Sigmoid colon (tissue), 7 donors: ENCODE results near the gene UBE2E2. TPM values are rescaled to one million over a fixed set of nuclear protein-coding genes. Genes with fewer than 3 reads are reported as not detected.

ENCODE experiments used
- DNase-seq: peaks from one replicate; pipeline ENCODE4 v3.0.0-alpha.2; 2019
- H3K27ac ChIP-seq, 4 donors: fragments of 200-600 bp; sonication (generic); one replicate each; pipeline ENCODE4 v1.5.1; 2016 to 2019; ENCODE audit warnings: mild to moderate bottlenecking in 1 of 4
- H3K27me3 ChIP-seq, 3 donors: fragments of 200-600 bp; sonication (generic); one replicate each; pipeline ENCODE4 v1.5.1; 2019; ENCODE audit warnings: mild to moderate bottlenecking in 1 of 3
- H3K36me3 ChIP-seq, 4 donors: fragments of 200-600 bp; sonication (generic); one replicate each; pipeline ENCODE4 v1.5.1; 2016 to 2019
- H3K4me1 ChIP-seq, 4 donors: fragments of 200-600 bp; sonication (generic); one replicate each; pipeline ENCODE4 v1.5.1; 2017 to 2019
- H3K4me3 ChIP-seq, 4 donors: fragments of 200-600 bp; sonication (generic); one replicate each; pipeline ENCODE4 v1.5.1; 2017 to 2019; ENCODE audit warnings: mild to moderate bottlenecking in 2 of 4, moderate library complexity in 1 of 4
- H3K9me3 ChIP-seq, 4 donors: fragments of 200-600 bp in 3 of 4; sonication (generic) in 3 of 4; one replicate each; pipeline versions ENCODE4 v1.5.1 to v1.6.1; 2013 to 2019
- CTCF ChIP-seq, 4 experiments: fragments of 450-650 bp in 3 of 4; fragments of 200-600 bp in 1 of 4; IDR thresholded peaks; one replicate each; pipeline ENCODE4 v1.5.1; 2016 to 2019; ENCODE audit warnings: antibody characterized with exemption in 4 of 4, mild to moderate bottlenecking in 3 of 4, moderate library complexity in 2 of 4
- EP300 ChIP-seq, 4 donors: sonication (generic); formaldehyde crosslinking; IDR thresholded peaks; one replicate each; pipeline ENCODE4 v1.6.1; 2017; ENCODE audit warnings: antibody characterized with exemption in 4 of 4
- POLR2A ChIP-seq, 2 donors: fragments of 450-650 bp; IDR thresholded peaks; one replicate each; pipeline ENCODE4 v1.6.1; 2016; ENCODE audit warnings: antibody characterized with exemption in 2 of 2, mild to moderate bottlenecking in 2 of 2, moderate library complexity in 2 of 2
- POLR2AphosphoS5 ChIP-seq, 4 donors: sonication (generic); formaldehyde crosslinking; IDR thresholded peaks; one replicate each; pipeline ENCODE4 v1.6.1; 2017; ENCODE audit warnings: antibody characterized with exemption in 4 of 4
- WGBS, 2 donors: extraction: QIAGEN DNeasy Blood & Tissue Kit; methylation state at CpG; one replicate each; pipeline ENCODE4 v1.1.7; 2013; 5-methylcytosine and 5-hydroxymethylcytosine counted together
- intact Hi-C: fragments of 100-400 bp; cut with DNase I; formaldehyde crosslinking; loops from one replicate; pipeline ENCODE4 v1.15.1; 2023
- polyA plus RNA-seq, 3 donors: library from polyadenylated mRNA; stranded (reverse); fragments of 200-250 nt; gene quantifications; one replicate each; pipeline ENCODE4 v1.2.3, GENCODE V29; 2013
- total RNA-seq, 4 donors: library from RNA; depleted of rRNA; stranded (reverse); fragments of >200 nt; gene quantifications; one replicate each; pipeline ENCODE4 v1.1.0, GENCODE V29; 2016
- donor health status: healthy with polysubstance abuse.
- donor health status: Bipolar disorder and iron deficiency.
- donor health status: healthy.

Gene UBE2E2
- total and polyA plus RNA-seq, 7 donors, result 3.7 to 135 (median 34.6) TPM

- no peaks in the 10 kb centered on the region for H3K36me3 ChIP-seq
- no peaks in the 10 kb centered on the region for H3K27me3 ChIP-seq
- no peaks in the 10 kb centered on the region for H3K9me3 ChIP-seq
- H3K27ac ChIP-seq, result no peak overlapping the region
- DNase-seq, result no peak
- no peak overlapping the region for H3K4me3 ChIP-seq
- 82 to 83% methylated on average over 2 of the region's 2 CpGs for WGBS, 2 donors
- intact Hi-C loops, result no loop called here
- peaks cover 0 to 14% (median 4%) of the 10 kb centered on the region in 4 donors for H3K4me1 ChIP-seq
- TF ChIP-seq POLR2A (IDR thresholded peaks at IDR 0.05), result no peak
- TF ChIP-seq CTCF (IDR thresholded peaks at IDR 0.05), result no peak
- no peak for TF ChIP-seq EP300 (IDR thresholded peaks at IDR 0.05)
- TF ChIP-seq POLR2AphosphoS5 (IDR thresholded peaks at IDR 0.05), result no peak
These were observed 315.3 kb downstream of the UBE2E2 start for GRCh38 chr3:23518441-23518840.

DNA sequence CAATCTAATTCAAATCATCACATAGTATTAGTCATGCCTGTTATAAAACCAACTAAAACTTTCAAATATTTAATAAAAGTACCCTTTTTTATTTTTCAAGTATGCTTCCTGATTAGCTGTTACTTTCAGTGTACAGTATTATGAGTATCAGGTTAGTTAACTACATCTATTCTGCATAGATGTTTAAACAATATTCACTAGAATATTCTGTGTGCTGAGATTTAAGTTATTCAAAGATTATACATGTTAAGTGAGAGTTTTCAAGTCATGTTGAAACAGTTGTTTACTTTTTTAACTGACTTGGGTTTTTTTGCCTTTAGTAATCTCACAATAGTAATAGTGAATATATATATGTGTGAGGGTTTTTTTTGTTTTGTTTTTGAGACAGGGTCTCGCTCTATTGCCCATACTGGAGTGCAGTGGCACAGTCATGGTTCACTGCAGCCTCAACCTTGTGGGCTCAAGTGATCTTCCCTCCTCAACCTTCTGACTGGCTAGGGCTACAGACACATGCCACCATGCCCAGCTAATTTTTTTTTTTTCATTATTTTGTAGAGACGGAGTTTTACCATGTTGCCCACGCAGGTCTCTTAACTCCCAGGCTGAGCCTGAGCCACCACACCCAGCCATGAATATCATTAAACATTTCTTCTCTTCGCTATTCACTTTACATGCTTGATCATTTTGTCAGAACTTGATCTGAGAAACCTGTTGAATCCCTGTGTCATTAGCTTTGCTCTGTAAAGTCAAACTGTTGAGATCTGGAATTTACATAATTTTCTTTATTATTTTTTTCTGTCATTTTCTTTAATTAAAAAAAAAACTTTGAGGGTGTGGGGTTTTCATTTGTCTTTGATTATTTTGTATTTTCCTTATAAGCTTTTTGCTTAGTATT, 316.4 kb downstream of the UBE2E2 start:
- H3K4me1 ChIP-seq, result peaks cover 0 to 14% (median 4%) of the 10 kb centered on the region in 4 donors
- no peaks in the 10 kb centered on the region for H3K36me3 ChIP-seq
- no peaks in the 10 kb centered on the region for H3K27me3 ChIP-seq
- intact Hi-C loops, result no loop called here
- no peak for DNase-seq
- no peak overlapping the region for H3K4me3 ChIP-seq
- H3K9me3 ChIP-seq, result no peaks in the 10 kb centered on the region
- H3K27ac ChIP-seq, result no peak overlapping the region
- TF ChIP-seq POLR2AphosphoS5 (IDR thresholded peaks at IDR 0.05), result no peak
- TF ChIP-seq CTCF (IDR thresholded peaks at IDR 0.05), result no peak
- no peak for TF ChIP-seq POLR2A (IDR thresholded peaks at IDR 0.05)
- no peak for TF ChIP-seq EP300 (IDR thresholded peaks at IDR 0.05)
- WGBS, 2 donors, result 81 to 90% methylated on average over 4 of the region's 4 CpGs

- WGBS, 2 donors, result 96 to 98% methylated on average over 2 of the region's 2 CpGs
- H3K27ac ChIP-seq, result no peak overlapping the region
- intact Hi-C loops, result no loop called here
These were observed 324.2 kb downstream of the UBE2E2 start for GRCh38 chr3:23527326-23527725.

GRCh38 chr3:23533596-23533995, 330.5 kb downstream of the UBE2E2 start:
- H3K27ac ChIP-seq, result no peak overlapping the region
- H3K27me3 ChIP-seq, result no peaks in the 10 kb centered on the region
- H3K9me3 ChIP-seq, result no peaks in the 10 kb centered on the region
- no peaks in the 10 kb centered on the region for H3K36me3 ChIP-seq
- H3K4me3 ChIP-seq, result no peak overlapping the region
- intact Hi-C loops, result no loop called here
- no peak for DNase-seq
- H3K4me1 ChIP-seq, result no peaks in the 10 kb centered on the region
- TF ChIP-seq EP300 (IDR thresholded peaks at IDR 0.05) (no peak), CTCF (IDR thresholded peaks at IDR 0.05) (no peak), POLR2AphosphoS5 (IDR thresholded peaks at IDR 0.05) (no peak), POLR2A (IDR thresholded peaks at IDR 0.05) (no peak)
- 96 to 98% methylated on average over 11 of the region's 11 CpGs for WGBS, 2 donors

More at GRCh38 chr3:23527326-23527725, 324.2 kb downstream of the UBE2E2 start:
- Histone ChIP-seq H3K9me3 (no peaks in the 10 kb centered on the region), H3K36me3 (no peaks in the 10 kb centered on the region), H3K4me1 (no peaks in the 10 kb centered on the region), H3K27me3 (no peaks in the 10 kb centered on the region), H3K4me3 (no peak overlapping the region)
- DNase-seq, result no peak
- TF ChIP-seq POLR2AphosphoS5 (IDR thresholded peaks at IDR 0.05), result no peak
- no peak for TF ChIP-seq EP300 (IDR thresholded peaks at IDR 0.05)
- no peak for TF ChIP-seq CTCF (IDR thresholded peaks at IDR 0.05)
- no peak for TF ChIP-seq POLR2A (IDR thresholded peaks at IDR 0.05)
